Right lobe of liver (tissue), 6 donors: ENCODE results near the gene MPV17. TPM values are rescaled to one million over a fixed set of nuclear protein-coding genes. Genes with fewer than 3 reads are reported as not detected.

ENCODE experiments used
- ATAC-seq, 4 donors: fragments of 200-7000 bp; cut with Tn5 transposase; one replicate each; pipeline ENCODE4 v1.9.1; 2020; ENCODE audit warnings: mild to moderate bottlenecking in 4 of 4, moderate library complexity in 4 of 4
- DNase-seq, 3 donors: peaks; one replicate each; pipeline ENCODE4 v3.0.0-alpha.2; 2020
- H3K27ac ChIP-seq, 3 donors: fragments of 200-600 bp; one replicate each; pipeline ENCODE4 v1.8.0; 2022
- H3K27me3 ChIP-seq, 2 donors: fragments of 200-600 bp; one replicate each; pipeline ENCODE4 v1.8.0; 2022
- H3K36me3 ChIP-seq, 4 donors: fragments of 200-600 bp; sonication (generic) in 1 of 4; one replicate each; pipeline versions ENCODE4 v1.5.1 to v1.8.0; 2017 to 2022; ENCODE audit warnings: control low read depth in 1 of 4
- H3K4me1 ChIP-seq, 4 donors: fragments of 200-600 bp; sonication (generic) in 1 of 4; one replicate each; pipeline versions ENCODE4 v1.5.1 to v1.8.0; 2017 to 2022; ENCODE audit warnings: control low read depth in 1 of 4
- H3K4me3 ChIP-seq, 3 donors: fragments of 200-600 bp; one replicate each; pipeline ENCODE4 v1.8.0; 2022
- H3K9me3 ChIP-seq, 4 donors: fragments of 200-600 bp; sonication (generic) in 1 of 4; one replicate each; pipeline versions ENCODE4 v1.5.1 to v1.8.0; 2017 to 2022; ENCODE audit warnings: control low read depth in 1 of 4
- CTCF ChIP-seq, 4 donors: fragments of 200-600 bp in 3 of 4; fragments of 450-650 bp in 1 of 4; IDR thresholded peaks; one replicate each; pipeline versions ENCODE4 v1.5.1 to v1.8.0; 2016 to 2022; ENCODE audit warnings: antibody characterized with exemption in 4 of 4, mild to moderate bottlenecking in 2 of 4
- POLR2A ChIP-seq: fragments of 450-650 bp; IDR thresholded peaks from one replicate; pipeline ENCODE4 v1.6.1; 2017; ENCODE audit warnings: antibody characterized with exemption, mild to moderate bottlenecking
- WGBS: methylation state at CpG from one replicate; pipeline ENCODE4 v1.1.6; 2018; ENCODE audit warnings: low coverage, low lambda C conversion rate; ENCODE audit not compliant: insufficient coverage; ENCODE audit errors: missing lambda C conversion rate; 5-methylcytosine and 5-hydroxymethylcytosine counted together
- intact Hi-C, 2 donors: fragments of 100-400 bp; cut with DNase I; formaldehyde crosslinking; loops; one replicate each; pipeline versions ENCODE4 v1.11.2 to v1.14.1; 2022
- total RNA-seq, 6 experiments: library from RNA; depleted of rRNA in 2 of 6; stranded (reverse); fragments of >200 nt in 2 of 6; fragmentation: NEBNext Ultra II Directional in 3 of 6; extraction: Animal tissue kit (Norgen Biotek cat#: 25700) in 3 of 6; gene quantifications; one replicate each; pipeline versions ENCODE4 v1.1.0 to v1.2.4, GENCODE V29; 2016 to 2023
- donor health status: DM: no; HTN: yes; CAD: no.
- donor health status: DM: no; HTN: no; CAD: no.
- donor health status: DM: no; HTN: no; CAD: no.
- donor health status: DM: no; HTN: yes; CAD: no.
- donor health status: DM: no; HTN: yes; CAD: no.

Gene MPV17
- total RNA-seq, 6 experiments from 2014 or later: 17.2 to 82.3 (median 30.4) TPM

GRCh38 chr2:27288610-27289009 is 34.3 kb downstream of the MPV17 start:
- no peaks in the 10 kb centered on the region for H3K36me3 ChIP-seq
- ATAC-seq (no peak), DNase-seq (no peak)
- no peak overlapping the region for H3K4me3 ChIP-seq
- 52% methylated on average over 3 of the region's 3 CpGs for WGBS
- no peak overlapping the region for H3K27ac ChIP-seq
- no peaks in the 10 kb centered on the region for H3K27me3 ChIP-seq
- no peak for TF ChIP-seq POLR2A
- TF ChIP-seq CTCF (IDR thresholded peaks at IDR 0.05): no peak
- intact Hi-C loops: no loop called here
- H3K4me1 ChIP-seq: peaks cover 0 to 16% (median 6%) of the 10 kb centered on the region in 4 donors
- H3K9me3 ChIP-seq: no peaks in the 10 kb centered on the region

DNA sequence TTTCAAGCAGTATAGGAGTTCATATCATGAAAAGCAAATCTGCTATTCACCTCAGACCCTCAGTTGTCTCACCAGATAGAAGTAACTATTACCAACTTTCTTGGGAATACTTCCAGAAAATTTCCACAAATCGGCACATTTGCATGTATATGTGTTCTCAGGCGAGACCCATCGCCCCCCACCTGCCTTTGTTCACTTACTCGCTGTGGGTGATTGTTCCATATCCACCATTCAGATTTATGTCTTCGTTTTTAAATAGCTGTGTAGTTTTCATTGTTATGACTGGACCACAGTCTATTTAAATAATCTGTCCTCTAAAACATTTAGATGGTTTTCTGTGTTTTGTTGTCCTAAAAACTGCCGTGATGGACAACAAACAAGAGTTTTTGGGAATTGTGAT is 37.4 kb downstream of the MPV17 start:
- TF ChIP-seq CTCF (IDR thresholded peaks at IDR 0.05) (no peak), POLR2A (no peak)
- H3K36me3 ChIP-seq: no peaks in the 10 kb centered on the region
- DNase-seq (no peak), ATAC-seq (no peak)
- intact Hi-C loops: no loop called here
- no peaks in the 10 kb centered on the region for H3K9me3 ChIP-seq
- WGBS: 72% methylated on average over 6 of the region's 6 CpGs
- no peaks in the 10 kb centered on the region for H3K27me3 ChIP-seq
- no peak overlapping the region for H3K27ac ChIP-seq
- no peak overlapping the region for H3K4me3 ChIP-seq
- H3K4me1 ChIP-seq: peaks cover 0 to 5% (median 0%) of the 10 kb centered on the region in 4 donors

GRCh38 chr2:27284996-27285395 is 37.9 kb downstream of the MPV17 start:
- intact Hi-C loops: no loop called here
- ATAC-seq: no peak
- Histone ChIP-seq H3K27me3 (no peaks in the 10 kb centered on the region), H3K36me3 (no peaks in the 10 kb centered on the region), H3K9me3 (no peaks in the 10 kb centered on the region), H3K27ac (no peak overlapping the region), H3K4me3 (no peak overlapping the region), H3K4me1 (peaks cover 0 to 5% (median 0%) of the 10 kb centered on the region in 4 donors)
- no peak for DNase-seq
- TF ChIP-seq POLR2A: no peak
- TF ChIP-seq CTCF (IDR thresholded peaks at IDR 0.05): no peak
- 78% methylated on average over 1 of the region's 1 CpG for WGBS

- H3K27me3 ChIP-seq: no peaks in the 10 kb centered on the region
- intact Hi-C loops: no loop called here
These were observed 40.0 kb downstream of the MPV17 start for GRCh38 chr2:27282892-27283291.

More at GRCh38 chr2:27282892-27283291, 40.0 kb downstream of the MPV17 start:
- TF ChIP-seq CTCF (IDR thresholded peaks at IDR 0.05) (no peak), POLR2A (no peak)
- Histone ChIP-seq H3K4me1 (peaks cover 0 to 5% (median 0%) of the 10 kb centered on the region in 4 donors), H3K4me3 (no peak overlapping the region), H3K27ac (no peak overlapping the region), H3K36me3 (no peaks in the 10 kb centered on the region), H3K9me3 (no peaks in the 10 kb centered on the region)
- peak in 1 of 4 donors; percentile 26 for ATAC-seq
- DNase-seq: no peak
- WGBS: 56% methylated on average over 3 of the region's 5 CpGs
